Lower leg skin (tissue), 4 donors: ENCODE measurements around the gene VIPR1. TPM values are rescaled to one million over a fixed set of nuclear protein-coding genes. Genes with fewer than 3 reads are reported as not detected.

Experiments used
- DNase-seq, 2 donors: peaks; one replicate each; pipeline ENCODE4 v3.0.0-alpha.2; 2019; ENCODE audit warnings: low spot score in 2 of 2
- H3K4me3 ChIP-seq: fragments of 200-600 bp; sonication (generic); 2 replicates; pipeline ENCODE4 v1.5.1; 2017; ENCODE audit warnings: mild to moderate bottlenecking, low read depth; ENCODE audit not compliant: poor library complexity, severe bottlenecking
- CTCF ChIP-seq, 3 donors: fragments of 450-650 bp; IDR thresholded peaks; one replicate each; pipeline ENCODE4 v1.5.1; 2016; ENCODE audit warnings: antibody characterized with exemption in 3 of 3, mild to moderate bottlenecking in 3 of 3, moderate library complexity in 2 of 3
- POLR2A ChIP-seq, 2 donors: fragments of 450-650 bp; IDR thresholded peaks; one replicate each; pipeline ENCODE4 v1.6.1; 2016 to 2017; ENCODE audit warnings: antibody characterized with exemption in 2 of 2, mild to moderate bottlenecking in 1 of 2, moderate library complexity in 1 of 2
- WGBS, 2 donors: methylation state at CpG; one replicate each; pipeline ENCODE4 v1.1.5; 2018; 5-methylcytosine and 5-hydroxymethylcytosine counted together
- intact Hi-C: fragments of 100-400 bp; cut with DNase I; formaldehyde crosslinking; loops from one replicate; pipeline ENCODE4 v1.15.0; 2023; ENCODE audit warnings: low total_unique reads
- total RNA-seq, 4 donors: library from RNA; depleted of rRNA; stranded (reverse); fragments of >200 nt; gene quantifications; one replicate each; pipeline ENCODE4 v1.1.0, GENCODE V29; 2016

VIPR1 gene
- 100 to 1,000 TPM in 1 of 4 donors, 10 to 100 TPM in 3; 69.9 to 110 (median 70.8) TPM for total RNA-seq

GRCh38 chr3:42502429-42503250 is at the start of gene VIPR1:
VIPR1 (plus strand) TSS chr3:42502643; CDS start chr3:42502736, 93 bp downstream.
- WGBS, 2 donors, result 11 to 23% methylated on average over 35 of the region's 69 CpGs
- intact Hi-C loops, result no loop called here
- DNase-seq, result peak; percentile 77 to 96
- peak within 1 kb of the TSS; percentile 27 for H3K4me3 ChIP-seq
- TF ChIP-seq CTCF (IDR thresholded peaks at IDR 0.05) (no peak), POLR2A (IDR thresholded peaks at IDR 0.05) (no peak)

- no peak overlapping the region for H3K4me3 ChIP-seq
- intact Hi-C loops, result no loop called here
- TF ChIP-seq POLR2A (IDR thresholded peaks at IDR 0.05), result no peak
- TF ChIP-seq CTCF (IDR thresholded peaks at IDR 0.05), result no peak
- no peak for DNase-seq
Observed at GRCh38 chr3:42456211-42456610, 46.2 kb upstream of the VIPR1 start.

GRCh38 chr3:42459151-42459550 is 43.3 kb upstream of the VIPR1 start:
- DNase-seq, result no peak
- H3K4me3 ChIP-seq, result no peak overlapping the region
- intact Hi-C loops, result no loop called here
- TF ChIP-seq POLR2A (IDR thresholded peaks at IDR 0.05) (no peak), CTCF (IDR thresholded peaks at IDR 0.05) (no peak)

- WGBS, 2 donors, result 67 to 68% methylated on average over 2 of the region's 2 CpGs
- TF ChIP-seq POLR2A (IDR thresholded peaks at IDR 0.05) (no peak), CTCF (IDR thresholded peaks at IDR 0.05) (no peak)
- no peak for DNase-seq
- no peak overlapping the region for H3K4me3 ChIP-seq
- intact Hi-C loops, result no loop called here
Observed at GRCh38 chr3:42461762-42462161, 40.7 kb upstream of the VIPR1 start.

- intact Hi-C loops, result no loop called here
- no peak for DNase-seq
- TF ChIP-seq POLR2A (IDR thresholded peaks at IDR 0.05), result no peak
- TF ChIP-seq CTCF (IDR thresholded peaks at IDR 0.05), result no peak
- no peak overlapping the region for H3K4me3 ChIP-seq
- 69 to 85% methylated on average over 1 of the region's 1 CpG for WGBS, 2 donors
Observed at GRCh38 chr3:42463093-42463492, 39.4 kb upstream of the VIPR1 start.

- intact Hi-C loops, result no loop called here
- TF ChIP-seq POLR2A (IDR thresholded peaks at IDR 0.05) (no peak), CTCF (IDR thresholded peaks at IDR 0.05) (no peak)
- no peak for DNase-seq
- 92 to 94% methylated on average over 3 of the region's 3 CpGs for WGBS, 2 donors
- H3K4me3 ChIP-seq, result no peak overlapping the region
Observed at GRCh38 chr3:42468111-42468510, 34.3 kb upstream of the VIPR1 start.
